Fibroblast of lung (primary cell): ENCODE measurements around the gene NPIPB4.
"Not testable (repeated sequence)": the region's sequence is repeated elsewhere in the genome, so short reads cannot be mapped to it uniquely, and the experiment has no call there.

Source experiments
- EZH2 ChIP-seq: IDR thresholded peaks from 2 replicates; pipeline ENCODE4 v1.5.1; 2012; ENCODE audit warnings: low read length, control low read depth, mild to moderate bottlenecking; ENCODE audit errors: missing control alignments
- TF ChIP-seq, protein P1 (sequence below), 2 donors: IDR thresholded peaks in 1 of 2; conservative IDR thresholded peaks in 1 of 2; 1 replicate in 1 of 2; 2 replicates in 1 of 2; pipeline ENCODE4 v1.5.1; 2011 to 2012; ENCODE audit warnings: low read length in 2 of 2, control low read depth in 1 of 2, inconsistent platforms in 1 of 2, low read depth in 1 of 2, mild to moderate bottlenecking in 1 of 2

DNA sequence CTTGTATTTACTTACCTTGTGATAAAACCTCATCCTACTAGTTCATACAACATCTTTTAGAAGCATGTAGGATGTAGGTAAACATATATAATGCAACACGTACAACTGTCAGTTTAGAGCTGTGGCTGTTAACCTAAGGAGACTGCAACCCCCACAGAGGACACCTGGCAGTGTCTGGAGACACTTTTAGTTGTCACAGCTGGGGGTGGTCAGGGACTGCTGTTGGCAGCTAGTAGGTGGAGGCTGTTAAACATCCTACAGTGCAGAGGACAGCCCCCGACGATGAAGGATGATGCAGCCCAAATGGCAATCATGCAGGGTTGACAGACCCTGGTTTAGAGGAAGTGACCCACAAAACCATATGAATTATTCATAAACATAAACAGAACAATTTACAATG, 59.0 kb downstream of the NPIPB4 start:
- TF ChIP-seq, protein P1, sequence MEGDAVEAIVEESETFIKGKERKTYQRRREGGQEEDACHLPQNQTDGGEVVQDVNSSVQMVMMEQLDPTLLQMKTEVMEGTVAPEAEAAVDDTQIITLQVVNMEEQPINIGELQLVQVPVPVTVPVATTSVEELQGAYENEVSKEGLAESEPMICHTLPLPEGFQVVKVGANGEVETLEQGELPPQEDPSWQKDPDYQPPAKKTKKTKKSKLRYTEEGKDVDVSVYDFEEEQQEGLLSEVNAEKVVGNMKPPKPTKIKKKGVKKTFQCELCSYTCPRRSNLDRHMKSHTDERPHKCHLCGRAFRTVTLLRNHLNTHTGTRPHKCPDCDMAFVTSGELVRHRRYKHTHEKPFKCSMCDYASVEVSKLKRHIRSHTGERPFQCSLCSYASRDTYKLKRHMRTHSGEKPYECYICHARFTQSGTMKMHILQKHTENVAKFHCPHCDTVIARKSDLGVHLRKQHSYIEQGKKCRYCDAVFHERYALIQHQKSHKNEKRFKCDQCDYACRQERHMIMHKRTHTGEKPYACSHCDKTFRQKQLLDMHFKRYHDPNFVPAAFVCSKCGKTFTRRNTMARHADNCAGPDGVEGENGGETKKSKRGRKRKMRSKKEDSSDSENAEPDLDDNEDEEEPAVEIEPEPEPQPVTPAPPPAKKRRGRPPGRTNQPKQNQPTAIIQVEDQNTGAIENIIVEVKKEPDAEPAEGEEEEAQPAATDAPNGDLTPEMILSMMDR (conservative IDR thresholded peaks at IDR 0.05 in 1 of 2, IDR thresholded peaks at IDR 0.05 in 1 of 2; ENCODE audit: low read depth in 1 of 2, low read length in 2 of 2), result not testable (repeated sequence)
- not testable (repeated sequence) for TF ChIP-seq EZH2
